ENCODE data around the gene PDLIM1. TPM values are rescaled to one million over a fixed set of nuclear protein-coding genes. Genes with fewer than 3 reads are reported as not detected.

Gene PDLIM1
- total and polyA plus RNA-seq, 2 of the 8 experiments (the other 6 are each of a cell fraction or from before 2014, with no cell fraction given): 169 to 245 TPM

GRCh38 chr10:95327367-95327766, 36.6 kb upstream of the PDLIM1 start:
- no peak overlapping the region for H3K9ac ChIP-seq (replicated peaks in 1 of 4; ENCODE audit: extremely low read depth in 1 of 4, low read depth in 3 of 4, low read length in 3 of 4)
- H4K91ac ChIP-seq (replicated peaks; ENCODE audit: insufficient read length, low read length): no peak overlapping the region
- no peaks in the 10 kb centered on the region for H4K20me1 ChIP-seq (replicated peaks in 1 of 2; ENCODE audit: control insufficient read depth in 1 of 2, insufficient read depth in 2 of 2, low read length in 2 of 2)
- H2BK5ac ChIP-seq (ENCODE audit: low read depth, low read length): no peak overlapping the region
- no peaks in the 10 kb centered on the region; a peak in 2 of 8 replicates for H3K36me3 ChIP-seq (ENCODE audit: control insufficient read depth in 2 of 4, insufficient read depth in 4 of 4, low read length in 3 of 4)
- no peak overlapping the region for H3K4me3 ChIP-seq (ENCODE audit: extremely low read depth in 1 of 4, insufficient read depth in 2 of 4, low read depth in 3 of 4, low read length in 4 of 4)
- no peaks in the 10 kb centered on the region for H3K27me3 ChIP-seq (replicated peaks in 1 of 4; ENCODE audit: control insufficient read depth in 3 of 4, extremely low read depth in 1 of 4, insufficient read depth in 3 of 4, low read length in 3 of 4)
- H2AFZ ChIP-seq (ENCODE audit: low read length): no peak overlapping the region
- H3K4me1 ChIP-seq (replicated peaks in 1 of 4; ENCODE audit: control insufficient read depth in 3 of 4, insufficient read depth in 4 of 4, low read length in 3 of 4): peaks cover 0 to 2% (median 0%) of the 10 kb centered on the region in 4 experiments; a peak in 1 of 7 replicates
- H3K27ac ChIP-seq (ENCODE audit: low read depth, low read length): no peak overlapping the region
- H2BK12ac ChIP-seq (ENCODE audit: low read depth, low read length): no peak overlapping the region
- H4K8ac ChIP-seq (ENCODE audit: extremely low read depth, insufficient read depth, low read length): no peak overlapping the region
- no peak overlapping the region for H4K5ac ChIP-seq (ENCODE audit: insufficient read length, low read depth, low read length)
- no peak overlapping the region for H2BK15ac ChIP-seq (ENCODE audit: low read length)
- TF ChIP-seq TAF7 (optimal IDR thresholded peaks at IDR 0.05; ENCODE audit: borderline replicate concordance, low read depth, low read length): no peak
- TF ChIP-seq RNF2 (IDR thresholded peaks at IDR 0.05; ENCODE audit: borderline replicate concordance, low read depth, low read length, missing control alignments, poor library complexity, severe bottlenecking): no peak
- TF ChIP-seq KDM1A (IDR thresholded peaks at IDR 0.05; ENCODE audit: borderline replicate concordance, low read length): no peak
- TF ChIP-seq BACH1 (IDR thresholded peaks at IDR 0.05; ENCODE audit: low read length): no peak
- TF ChIP-seq YY1 (IDR thresholded peaks at IDR 0.05; ENCODE audit: low read depth, low read length): no peak
- no peak for TF ChIP-seq CHD2 (IDR thresholded peaks at IDR 0.05; ENCODE audit: low read length)
- no peak for TF ChIP-seq ZNF274 (IDR thresholded peaks at IDR 0.05; ENCODE audit: borderline replicate concordance, extremely low read depth, low read length)
- TF ChIP-seq GABPA (IDR thresholded peaks at IDR 0.05; ENCODE audit: borderline replicate concordance, insufficient read depth, low read length): no peak
- DNase-seq (ENCODE audit: low read depth in 1 of 2, low spot score in 2 of 2) (no peak), FAIRE-seq (no peak)
- H3K4me2 ChIP-seq (ENCODE audit: insufficient read depth in 1 of 2, low read depth in 2 of 2, low read length in 2 of 2): no peak overlapping the region
- no peak overlapping the region for H3K23ac ChIP-seq (ENCODE audit: insufficient read length)
- no peaks in the 10 kb centered on the region for H3K79me1 ChIP-seq (ENCODE audit: low read depth, low read length)
- H3K79me2 ChIP-seq (ENCODE audit: control insufficient read depth in 1 of 2, insufficient read depth in 2 of 2, low read length in 2 of 2): no peaks in the 10 kb centered on the region
- H3K4ac ChIP-seq (replicated peaks; ENCODE audit: insufficient read length, low read depth, low read length): no peak overlapping the region
- H3K14ac ChIP-seq (ENCODE audit: insufficient read length): no peak overlapping the region
- no peak overlapping the region for H3K18ac ChIP-seq (ENCODE audit: extremely low read depth, low read length)
- no peaks in the 10 kb centered on the region for H3K9me3 ChIP-seq (ENCODE audit: insufficient read depth in 2 of 2, low read depth in 1 of 2, low read length in 1 of 2)
- no peak overlapping the region for H3K56ac ChIP-seq (replicated peaks; ENCODE audit: insufficient read length, low read depth, low read length)
- H2BK20ac ChIP-seq (ENCODE audit: low read length): no peak overlapping the region
- no peaks in the 10 kb centered on the region for H3K23me2 ChIP-seq (ENCODE audit: low read depth, low read length)
- WGBS, 2 experiments (ENCODE audit: extremely low coverage in 1 of 2, insufficient coverage in 1 of 2, insufficient read length in 1 of 2, insufficient replicate concordance in 2 of 2, low coverage in 1 of 2, low lambda C conversion rate in 2 of 2, missing lambda C conversion rate in 1 of 2): 93% methylated on average over 5 of the region's 5 CpGs; no CpG with 5 or more reads in 1 of the 2 experiments
- POLR2A ChIA-PET (ENCODE audit: partially characterized antibody): interaction anchor here (0.6 kb wide), 1 partner anchor 976 kb away, joined by 3 read pairs; no protein-coding TSS in a partner anchor
- H2BK120ac ChIP-seq (replicated peaks; ENCODE audit: low read depth, low read length): no peak overlapping the region
- CTCF ChIA-PET (ENCODE audit: partially characterized antibody): interaction anchor here (0.7 to 1.6 kb wide), 4 partner anchors 9 to 83 kb away, joined by 3 to 4 read pairs (median 4); no protein-coding TSS in a partner anchor
- H2AK5ac ChIP-seq (ENCODE audit: low read depth, low read length): no peak overlapping the region

Measured in H1 (cell line).